Nephron (organoid): ENCODE data around the gene TAS2R40.
"Not testable (repeated sequence)": the region's sequence is repeated elsewhere in the genome, so short reads cannot be mapped to it uniquely, and the experiment has no call there.

Experiments
- H3K27ac Mint-ChIP-seq, 3 experiments: 2 replicates each; pipeline ENCODE4 v1.8.0; 2020; ENCODE audit warnings: mixed read lengths in 3 of 3, mild to moderate bottlenecking in 2 of 3, moderate library complexity in 1 of 3
- H3K27me3 Mint-ChIP-seq: 2 replicates; pipeline ENCODE4 v1.8.0; 2021; ENCODE audit warnings: low read depth, mild to moderate bottlenecking, moderate library complexity, mixed read lengths
- H3K36me3 Mint-ChIP-seq: 2 replicates; pipeline ENCODE4 v1.8.0; 2020; ENCODE audit warnings: low read depth, mixed read lengths
- H3K4me1 Mint-ChIP-seq: 2 replicates; pipeline ENCODE4 v1.8.0; 2020; ENCODE audit warnings: mixed read lengths
- H3K4me3 Mint-ChIP-seq, 3 experiments: 2 replicates each; pipeline ENCODE4 v1.8.0; 2020; ENCODE audit warnings: mild to moderate bottlenecking in 3 of 3, mixed read lengths in 3 of 3, moderate library complexity in 2 of 3
- H3K9me3 Mint-ChIP-seq: 2 replicates; pipeline ENCODE4 v1.8.0; 2020; ENCODE audit warnings: mixed read lengths
- TF ChIP-seq, protein P1 (sequence below), 3 experiments: fragments of 200-600 bp; sonication (generic); IDR thresholded peaks; one replicate each; pipeline ENCODE4 v1.5.0; 2021; ENCODE audit warnings: antibody characterized with exemption in 3 of 3; ENCODE audit not compliant: unreplicated experiment in 3 of 3

The TAS2R40 gene

DNA sequence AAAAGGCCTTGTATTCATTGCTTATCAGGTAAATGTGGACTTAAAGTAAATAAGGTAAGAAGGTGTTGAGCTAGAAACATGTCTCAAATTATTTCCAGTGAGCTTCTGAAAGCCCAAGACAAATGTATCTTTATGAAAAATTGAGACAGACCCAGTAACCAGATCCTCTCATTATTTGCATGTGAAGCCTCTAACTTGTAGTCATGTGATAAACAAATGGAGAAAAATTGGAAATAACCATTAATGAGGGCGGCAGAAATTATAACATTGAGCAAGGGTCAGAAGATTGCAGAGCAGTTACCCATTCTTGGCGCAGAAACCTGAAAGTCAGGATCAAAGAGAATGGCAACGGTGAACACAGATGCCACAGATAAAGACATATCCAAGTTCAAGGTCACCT, at the start of gene TAS2R40:
Gene TAS2R40, plus strand, starts transcription at position 301 of the 400 bp plus-strand sequence. Its CDS starts 42 bp downstream, at position 343.
- no peak within 1 kb of the TSS for H3K4me3 Mint-ChIP-seq

GRCh38 chr7:143172354-143172753, 49.5 kb upstream of the TAS2R40 start:
- peaks cover 8% of the 10 kb centered on the region for H3K9me3 Mint-ChIP-seq
- no peaks in the 10 kb centered on the region for H3K27me3 Mint-ChIP-seq
- peaks cover 8% of the 10 kb centered on the region for H3K4me1 Mint-ChIP-seq
- TF ChIP-seq, protein P1, sequence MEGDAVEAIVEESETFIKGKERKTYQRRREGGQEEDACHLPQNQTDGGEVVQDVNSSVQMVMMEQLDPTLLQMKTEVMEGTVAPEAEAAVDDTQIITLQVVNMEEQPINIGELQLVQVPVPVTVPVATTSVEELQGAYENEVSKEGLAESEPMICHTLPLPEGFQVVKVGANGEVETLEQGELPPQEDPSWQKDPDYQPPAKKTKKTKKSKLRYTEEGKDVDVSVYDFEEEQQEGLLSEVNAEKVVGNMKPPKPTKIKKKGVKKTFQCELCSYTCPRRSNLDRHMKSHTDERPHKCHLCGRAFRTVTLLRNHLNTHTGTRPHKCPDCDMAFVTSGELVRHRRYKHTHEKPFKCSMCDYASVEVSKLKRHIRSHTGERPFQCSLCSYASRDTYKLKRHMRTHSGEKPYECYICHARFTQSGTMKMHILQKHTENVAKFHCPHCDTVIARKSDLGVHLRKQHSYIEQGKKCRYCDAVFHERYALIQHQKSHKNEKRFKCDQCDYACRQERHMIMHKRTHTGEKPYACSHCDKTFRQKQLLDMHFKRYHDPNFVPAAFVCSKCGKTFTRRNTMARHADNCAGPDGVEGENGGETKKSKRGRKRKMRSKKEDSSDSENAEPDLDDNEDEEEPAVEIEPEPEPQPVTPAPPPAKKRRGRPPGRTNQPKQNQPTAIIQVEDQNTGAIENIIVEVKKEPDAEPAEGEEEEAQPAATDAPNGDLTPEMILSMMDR (IDR thresholded peaks at IDR 0.05; ENCODE audit: unreplicated experiment in 3 of 3), result no peak
- no peaks in the 10 kb centered on the region for H3K36me3 Mint-ChIP-seq
- no peak overlapping the region for H3K27ac Mint-ChIP-seq
- H3K4me3 Mint-ChIP-seq, result no peak overlapping the region

More for the DNA sequence above, at the start of gene TAS2R40:
- Mint-ChIP-seq H3K36me3 (no peaks in the 10 kb centered on the region), H3K4me1 (no peaks in the 10 kb centered on the region), H3K27me3 (peaks cover 3% of the 10 kb centered on the region), H3K9me3 (no peaks in the 10 kb centered on the region), H3K27ac (no peak within 1 kb of the TSS)
- TF ChIP-seq, protein P1 (IDR thresholded peaks at IDR 0.05; ENCODE audit: unreplicated experiment in 3 of 3), result no peak

DNA sequence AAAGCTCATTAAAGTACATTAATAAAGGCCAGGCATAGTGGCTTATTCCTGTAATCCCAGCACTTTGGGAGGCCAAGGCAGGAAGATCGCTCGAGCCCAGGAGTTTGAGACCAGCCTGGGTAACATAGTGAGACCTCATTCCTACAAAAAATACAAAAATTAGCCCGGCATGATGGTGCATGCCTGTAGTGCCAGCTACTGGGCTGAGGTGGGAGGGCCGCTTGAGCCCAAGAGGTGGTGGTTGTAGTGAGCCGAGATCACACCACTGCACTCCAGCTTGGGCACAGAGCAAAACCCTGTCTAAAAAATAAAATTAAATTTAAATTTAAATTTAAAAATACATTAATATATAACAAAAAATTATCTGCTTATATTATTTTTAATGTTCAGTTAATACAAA, 45.7 kb upstream of the TAS2R40 start:
- Mint-ChIP-seq H3K4me3 (no peak overlapping the region), H3K36me3 (no peaks in the 10 kb centered on the region), H3K27me3 (no peaks in the 10 kb centered on the region), H3K27ac (no peak overlapping the region), H3K4me1 (peaks cover 8% of the 10 kb centered on the region), H3K9me3 (no peaks in the 10 kb centered on the region)
- TF ChIP-seq, protein P1 (IDR thresholded peaks at IDR 0.05; ENCODE audit: unreplicated experiment in 3 of 3), result no peak

GRCh38 chr7:143177374-143178119, 44.3 kb upstream of the TAS2R40 start:
- no peak overlapping the region for H3K4me3 Mint-ChIP-seq
- no peaks in the 10 kb centered on the region for H3K4me1 Mint-ChIP-seq
- peaks cover 3% of the 10 kb centered on the region for H3K9me3 Mint-ChIP-seq
- H3K36me3 Mint-ChIP-seq, result no peaks in the 10 kb centered on the region
- no peak overlapping the region for H3K27ac Mint-ChIP-seq
- no peaks in the 10 kb centered on the region for H3K27me3 Mint-ChIP-seq
- TF ChIP-seq, protein P1 (IDR thresholded peaks at IDR 0.05; ENCODE audit: unreplicated experiment in 3 of 3), result no peak

DNA sequence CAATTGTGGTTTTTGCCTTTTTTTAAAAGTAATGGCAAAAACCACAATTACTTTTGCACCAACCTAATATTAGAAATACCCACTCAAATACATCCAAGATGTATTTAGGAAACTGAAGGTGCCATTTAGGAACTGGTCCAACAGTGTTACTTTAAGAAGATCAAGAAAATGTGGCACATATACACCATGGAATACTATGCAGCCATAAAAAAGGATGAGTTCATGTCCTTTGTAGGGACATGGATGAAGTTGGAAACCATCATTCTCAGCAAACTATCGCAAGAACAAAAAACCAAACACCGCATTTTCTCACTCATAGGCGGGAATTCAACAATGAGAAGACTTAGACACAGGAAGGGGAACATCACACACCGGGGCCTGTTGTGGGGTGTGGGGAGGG, 41.1 kb upstream of the TAS2R40 start:
- not testable (repeated sequence) for H3K9me3 Mint-ChIP-seq, H3K4me3 Mint-ChIP-seq, H3K36me3 Mint-ChIP-seq, H3K27me3 Mint-ChIP-seq, H3K4me1 Mint-ChIP-seq, H3K27ac Mint-ChIP-seq

DNA sequence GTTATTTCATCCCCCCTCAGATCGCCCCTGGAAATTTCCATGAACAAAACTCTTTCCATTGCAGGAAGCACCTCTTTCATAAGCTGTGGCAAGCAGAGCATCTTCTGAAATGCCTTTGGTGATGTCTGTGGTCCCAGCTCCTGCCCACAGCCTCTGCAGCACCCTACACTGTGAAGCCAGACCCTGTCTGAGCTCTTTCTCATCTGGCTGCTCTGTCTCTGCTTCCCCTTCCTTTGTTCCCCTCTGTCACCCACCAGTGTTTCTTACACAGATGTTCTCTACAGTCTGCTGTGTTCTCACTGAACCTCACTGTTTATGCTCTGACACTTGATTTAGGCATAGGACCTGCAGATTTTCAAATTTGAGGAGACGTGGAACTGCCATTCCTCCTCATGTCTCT, 40.5 kb upstream of the TAS2R40 start:
- H3K27ac Mint-ChIP-seq, result no peak overlapping the region
- H3K36me3 Mint-ChIP-seq, result no peaks in the 10 kb centered on the region
- TF ChIP-seq, protein P1 (IDR thresholded peaks at IDR 0.05; ENCODE audit: unreplicated experiment in 3 of 3), result no peak
- H3K9me3 Mint-ChIP-seq, result peaks cover 3% of the 10 kb centered on the region
- H3K4me1 Mint-ChIP-seq, result no peaks in the 10 kb centered on the region
- no peak overlapping the region for H3K4me3 Mint-ChIP-seq
- H3K27me3 Mint-ChIP-seq, result no peaks in the 10 kb centered on the region
